GM18499 (cell line): ENCODE data around the gene ARHGAP5.
"Not testable (repeated sequence)": the region's sequence is repeated elsewhere in the genome, so short reads cannot be mapped to it uniquely, and the experiment has no call there.

Source experiments
- ATAC-seq: cut with Tn5 transposase; IDR thresholded peaks from one replicate; pipeline ENCODE4 v1.9.1; 2021; ENCODE audit warnings: moderate number of reproducible peaks; ENCODE audit not compliant: insufficient read depth, unreplicated experiment

The ARHGAP5 gene

GRCh38 chr14:32104308-32104707 lies 27.2 kb downstream of the ARHGAP5 start:
- ATAC-seq: no peak

- no peak for ATAC-seq
Observed at GRCh38 chr14:32104803-32105202, 27.7 kb downstream of the ARHGAP5 start.

- no peak for ATAC-seq
Observed at GRCh38 chr14:32109676-32110547, 32.8 kb downstream of the ARHGAP5 start.

GRCh38 chr14:32110548-32110896 lies 33.4 kb downstream of the ARHGAP5 start:
- ATAC-seq: no peak

- no peak for ATAC-seq
Observed at GRCh38 chr14:32121536-32121935, 44.4 kb downstream of the ARHGAP5 start.

- ATAC-seq: no peak
Observed at GRCh38 chr14:32121948-32122347, 44.8 kb downstream of the ARHGAP5 start.

- not testable (repeated sequence) for ATAC-seq
Observed at GRCh38 chr14:32126899-32127730, 50.0 kb downstream of the ARHGAP5 start.

- not testable (repeated sequence) for ATAC-seq
Observed at GRCh38 chr14:32127731-32128654, 50.9 kb downstream of the ARHGAP5 start.

GRCh38 chr14:32128703-32129102 lies 51.6 kb downstream of the ARHGAP5 start:
- no peak for ATAC-seq

GRCh38 chr14:32129124-32129523 lies 52.0 kb downstream of the ARHGAP5 start:
- no peak for ATAC-seq

GRCh38 chr14:32131689-32132088 lies 54.6 kb downstream of the ARHGAP5 start:
- not testable (repeated sequence) for ATAC-seq

- no peak for ATAC-seq
Observed at GRCh38 chr14:32134448-32135097, 57.5 kb downstream of the ARHGAP5 start.

- ATAC-seq: no peak
Observed at GRCh38 chr14:32136027-32136825, 59.1 kb downstream of the ARHGAP5 start.

GRCh38 chr14:32137313-32137712 lies 60.2 kb downstream of the ARHGAP5 start:
- no peak for ATAC-seq

GRCh38 chr14:32137892-32138291 lies 60.8 kb downstream of the ARHGAP5 start:
- no peak for ATAC-seq

GRCh38 chr14:32142341-32142740 lies 65.2 kb downstream of the ARHGAP5 start:
- ATAC-seq: no peak

- ATAC-seq: no peak
Observed at GRCh38 chr14:32142754-32143437, 65.8 kb downstream of the ARHGAP5 start.

- no peak for ATAC-seq
Observed at GRCh38 chr14:32150392-32150791, 73.3 kb downstream of the ARHGAP5 start.
